HTR-8/SVneo (cell line): ENCODE data around the gene SIRT3.
"Not testable (repeated sequence)": the region's sequence is repeated elsewhere in the genome, so short reads cannot be mapped to it uniquely, and the experiment has no call there.

Source experiments
- DNase-seq: peaks from one replicate; pipeline ENCODE4 v3.0.0; 2011; ENCODE audit warnings: low spot score, mixed read lengths; ENCODE audit not compliant: insufficient read length
- FAIRE-seq: peaks from 2 replicates; lab custom pipeline; 2011; peaks lifted over from hg19 to GRCh38; lab: Jason Lieb, UNC

The SIRT3 gene

DNA sequence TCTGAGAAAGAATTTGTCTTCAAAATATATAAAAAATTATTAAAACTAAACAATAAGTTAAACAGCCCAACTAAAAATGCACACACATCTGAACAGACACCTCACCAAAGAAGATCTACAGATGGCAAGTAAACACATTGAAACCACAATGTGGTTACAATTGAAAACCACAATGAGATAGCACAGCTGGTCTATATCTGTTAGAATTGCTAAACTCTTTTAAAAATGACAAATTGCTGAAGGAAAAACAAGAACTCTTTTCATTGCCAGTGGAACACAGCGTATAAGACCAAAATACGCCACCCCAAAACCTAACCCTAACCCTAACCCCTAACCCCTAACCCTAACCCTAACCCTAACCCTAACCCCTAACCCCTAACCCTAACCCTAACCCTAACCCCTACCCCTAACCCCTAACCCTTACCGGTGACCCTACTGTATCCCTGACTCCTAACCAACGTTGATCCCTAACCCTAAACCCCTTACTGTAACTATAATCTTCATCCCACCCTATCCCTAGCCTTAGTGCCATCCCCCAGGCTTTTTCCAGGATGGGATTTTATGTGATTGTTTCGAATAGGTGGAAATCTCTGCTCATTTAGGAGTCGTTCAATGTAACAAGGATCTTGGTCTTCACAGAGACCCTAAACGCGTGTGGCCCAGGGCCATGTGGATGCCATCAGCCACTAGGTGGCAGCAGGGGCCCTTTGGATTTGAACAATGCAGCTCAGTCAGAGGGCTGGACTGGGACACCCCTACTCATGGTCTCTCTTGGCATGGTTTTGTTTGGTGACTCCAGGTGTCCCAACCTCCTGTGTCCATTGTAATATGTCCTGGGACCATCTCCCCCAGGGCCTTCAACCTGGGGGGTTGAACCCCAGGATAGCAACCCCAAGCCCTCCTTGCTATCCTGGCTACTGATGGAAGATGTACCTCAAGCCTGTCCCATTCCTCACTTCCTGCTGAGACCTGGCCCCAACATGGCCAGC is 44.4 kb downstream of the SIRT3 start:
- FAIRE-seq: peak; percentile 82
- not testable (repeated sequence) for DNase-seq

DNA sequence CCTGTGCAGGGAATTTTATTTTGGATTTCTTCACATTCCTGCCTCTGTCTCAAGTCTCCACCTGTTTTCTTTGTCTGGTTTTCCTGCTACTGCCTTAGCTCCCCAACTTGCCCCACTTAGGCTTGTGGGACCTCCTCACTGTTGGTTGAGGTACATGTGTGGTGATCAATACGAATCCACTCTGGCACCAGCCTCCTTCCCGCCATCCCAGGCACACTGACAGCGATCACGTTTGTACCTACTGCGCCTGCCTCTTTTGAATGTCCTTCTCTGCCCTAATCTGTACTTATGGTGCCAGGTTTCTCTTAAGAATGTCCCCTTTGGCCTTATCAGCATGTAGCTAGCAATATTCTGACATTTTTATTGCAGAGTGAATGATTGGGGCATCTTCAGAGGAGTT is 45.6 kb downstream of the SIRT3 start:
- not testable (repeated sequence) for FAIRE-seq, DNase-seq

DNA sequence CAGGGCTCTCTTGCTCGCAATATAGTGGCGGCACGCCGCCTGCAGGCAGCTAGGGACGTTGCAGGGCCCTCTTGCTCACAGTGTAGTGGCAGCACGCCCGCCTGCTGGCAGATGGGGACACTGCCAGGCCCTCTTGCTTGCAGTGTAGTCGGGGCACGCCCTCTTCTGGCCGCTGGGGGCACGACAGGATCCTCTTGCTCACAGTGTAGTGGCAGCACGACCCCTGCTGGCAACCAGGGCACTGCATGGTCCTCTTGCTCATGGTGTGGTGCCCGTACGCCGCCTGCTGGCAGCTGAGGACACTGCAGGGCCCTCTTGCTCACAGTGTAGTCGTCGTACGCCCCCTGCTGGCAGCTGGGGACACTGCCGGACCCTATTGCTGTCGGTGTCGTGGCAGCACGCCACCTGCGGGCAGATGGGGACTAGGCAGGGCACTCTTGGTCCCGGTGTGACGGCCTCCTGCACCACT is 46.3 kb downstream of the SIRT3 start:
- DNase-seq, FAIRE-seq: not testable (repeated sequence)

DNA sequence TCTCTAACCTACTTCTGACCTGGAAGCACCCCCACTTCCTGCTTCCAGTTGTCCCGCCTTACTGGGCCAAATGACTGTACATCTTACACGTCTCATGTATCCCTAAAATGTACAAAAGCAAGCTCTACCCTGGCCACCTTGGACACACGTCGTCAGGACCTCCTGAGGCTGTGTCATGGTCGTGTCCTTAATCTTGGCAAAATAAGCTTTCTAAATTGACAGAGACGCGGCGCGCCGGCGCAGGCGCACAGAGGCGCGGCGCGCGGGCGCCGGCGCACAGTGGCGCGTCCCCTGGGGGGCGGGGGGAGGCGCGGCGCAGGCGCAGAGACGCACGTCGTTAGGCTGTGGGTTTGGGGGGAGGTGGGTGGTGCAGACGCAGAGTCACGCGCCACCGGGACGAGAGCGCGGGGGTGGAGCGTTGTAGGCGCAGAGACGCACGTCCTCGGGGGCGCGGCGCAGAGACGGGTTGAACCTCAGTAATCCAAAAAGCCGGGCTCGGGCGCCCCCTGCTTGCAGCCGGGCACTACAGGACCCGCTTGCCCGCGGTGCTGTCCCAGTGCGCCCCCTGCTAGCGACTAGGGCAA is 46.9 kb downstream of the SIRT3 start:
- FAIRE-seq: not testable (repeated sequence)

DNA sequence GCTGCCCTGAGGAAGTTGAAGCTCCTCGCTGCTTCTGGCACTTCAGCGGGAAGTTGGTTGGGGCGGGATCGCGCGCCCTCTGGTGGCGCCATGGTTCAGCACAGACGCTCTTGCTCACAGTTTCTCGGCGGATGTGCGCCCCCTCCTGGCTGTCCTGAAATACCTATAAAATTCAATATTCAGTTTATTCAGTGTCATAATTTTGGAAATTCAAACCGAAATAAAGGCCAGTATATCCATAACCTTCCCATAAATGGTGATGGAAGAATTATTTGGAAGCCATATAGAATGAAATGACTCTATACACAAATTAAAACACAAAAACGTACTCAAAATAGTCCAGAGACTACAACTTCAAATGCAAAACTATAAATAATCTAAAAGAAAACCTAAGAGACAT is 55.9 kb downstream of the SIRT3 start:
- not testable (repeated sequence) for FAIRE-seq, DNase-seq

More for the DNA sequence above, 46.9 kb downstream of the SIRT3 start:
- not testable (repeated sequence) for DNase-seq
